Cardiac fibroblast (primary cell): ENCODE measurements around the gene BPIFB2.

Experiments
- DNase-seq, 2 donors: peaks; one replicate each; pipeline versions ENCODE4 v3.0.0 to v3.0.0-alpha.2; 2010; ENCODE audit warnings: low read depth in 2 of 2
- H3K4me3 ChIP-seq, 2 donors: replicated peaks in 1 of 2; 1 replicate in 1 of 2; 2 replicates in 1 of 2; pipeline ENCODE4 v1.5.1; 2011; ENCODE audit warnings: low read depth in 2 of 2, low read length in 2 of 2, mild to moderate bottlenecking in 2 of 2, moderate library complexity in 1 of 2
- TF ChIP-seq, protein P1 (sequence below): IDR thresholded peaks from one replicate; pipeline ENCODE4 v1.5.1; 2011; ENCODE audit warnings: low read depth, mild to moderate bottlenecking, low read length, inconsistent platforms

BPIFB2 gene

DNA sequence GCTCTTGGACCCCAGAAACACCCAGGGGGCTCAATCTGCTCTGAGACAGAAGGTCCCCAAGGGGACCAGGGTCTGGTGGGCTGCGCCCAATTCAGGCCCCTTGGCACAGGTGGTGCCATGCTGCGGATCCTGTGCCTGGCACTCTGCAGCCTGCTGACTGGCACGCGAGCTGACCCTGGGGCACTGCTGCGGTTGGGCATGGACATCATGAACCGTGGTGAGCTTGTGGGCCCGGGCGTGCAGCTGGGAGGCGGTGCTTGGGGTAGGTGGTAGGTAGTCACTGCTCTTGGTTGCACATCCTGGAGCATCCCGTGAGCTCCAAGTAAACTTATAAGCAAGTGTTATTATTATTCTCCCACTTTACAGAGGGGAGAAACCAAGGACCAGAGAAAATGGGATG lies 24.0 kb downstream of the BPIFB2 start, which contains the start of gene BPIFB6:
Gene BPIFB6 (plus strand): TSS at position 118 of the 400 bp plus-strand sequence. CDS start 0 bp downstream, at position 118.
- TF ChIP-seq, protein P1, sequence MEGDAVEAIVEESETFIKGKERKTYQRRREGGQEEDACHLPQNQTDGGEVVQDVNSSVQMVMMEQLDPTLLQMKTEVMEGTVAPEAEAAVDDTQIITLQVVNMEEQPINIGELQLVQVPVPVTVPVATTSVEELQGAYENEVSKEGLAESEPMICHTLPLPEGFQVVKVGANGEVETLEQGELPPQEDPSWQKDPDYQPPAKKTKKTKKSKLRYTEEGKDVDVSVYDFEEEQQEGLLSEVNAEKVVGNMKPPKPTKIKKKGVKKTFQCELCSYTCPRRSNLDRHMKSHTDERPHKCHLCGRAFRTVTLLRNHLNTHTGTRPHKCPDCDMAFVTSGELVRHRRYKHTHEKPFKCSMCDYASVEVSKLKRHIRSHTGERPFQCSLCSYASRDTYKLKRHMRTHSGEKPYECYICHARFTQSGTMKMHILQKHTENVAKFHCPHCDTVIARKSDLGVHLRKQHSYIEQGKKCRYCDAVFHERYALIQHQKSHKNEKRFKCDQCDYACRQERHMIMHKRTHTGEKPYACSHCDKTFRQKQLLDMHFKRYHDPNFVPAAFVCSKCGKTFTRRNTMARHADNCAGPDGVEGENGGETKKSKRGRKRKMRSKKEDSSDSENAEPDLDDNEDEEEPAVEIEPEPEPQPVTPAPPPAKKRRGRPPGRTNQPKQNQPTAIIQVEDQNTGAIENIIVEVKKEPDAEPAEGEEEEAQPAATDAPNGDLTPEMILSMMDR: no peak
- DNase-seq: no peak
- H3K4me3 ChIP-seq: no peak within 1 kb of the TSS

DNA sequence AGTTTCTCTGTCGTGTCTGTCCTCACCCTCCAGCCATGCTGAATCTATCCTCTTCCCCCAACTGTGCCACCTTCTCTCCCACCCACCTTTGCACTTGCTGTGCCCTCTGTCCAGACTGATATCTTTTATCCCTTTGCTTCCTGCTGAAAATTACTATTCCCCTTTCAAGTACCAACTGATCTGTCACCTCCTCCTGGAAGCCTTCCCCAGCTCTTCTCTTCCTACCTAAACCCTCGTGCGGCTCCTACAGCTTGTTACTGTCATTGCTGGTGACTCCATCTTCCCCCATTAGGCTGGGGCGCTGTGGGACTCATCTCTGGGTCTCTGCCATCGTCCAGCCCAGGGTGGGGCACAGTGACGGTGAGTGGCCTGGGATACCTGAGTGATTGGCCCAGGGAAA lies 25.1 kb downstream of the BPIFB2 start:
- no peak overlapping the region for H3K4me3 ChIP-seq
- no peak for DNase-seq
- TF ChIP-seq, protein P1: no peak

DNA sequence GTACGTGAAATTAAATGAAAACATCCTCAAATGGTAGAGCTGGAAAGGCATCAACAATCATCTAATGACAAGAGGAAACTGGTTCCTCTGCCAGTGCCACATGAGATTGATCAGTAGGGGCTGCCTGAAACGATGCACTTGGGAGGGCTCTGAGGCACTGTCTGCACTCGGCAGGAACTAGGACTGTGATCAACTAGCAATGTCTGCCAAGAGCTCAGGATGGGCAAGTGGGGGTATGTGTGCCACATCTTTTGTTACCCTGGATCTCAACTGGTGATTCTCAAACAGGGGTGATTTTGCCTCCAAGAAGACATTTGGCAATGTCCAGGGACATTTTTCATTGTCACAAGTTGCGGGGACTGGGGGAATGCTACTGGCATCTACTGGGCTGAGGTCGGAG lies 25.9 kb downstream of the BPIFB2 start:
- TF ChIP-seq, protein P1: no peak
- no peak overlapping the region for H3K4me3 ChIP-seq
- DNase-seq: no peak

DNA sequence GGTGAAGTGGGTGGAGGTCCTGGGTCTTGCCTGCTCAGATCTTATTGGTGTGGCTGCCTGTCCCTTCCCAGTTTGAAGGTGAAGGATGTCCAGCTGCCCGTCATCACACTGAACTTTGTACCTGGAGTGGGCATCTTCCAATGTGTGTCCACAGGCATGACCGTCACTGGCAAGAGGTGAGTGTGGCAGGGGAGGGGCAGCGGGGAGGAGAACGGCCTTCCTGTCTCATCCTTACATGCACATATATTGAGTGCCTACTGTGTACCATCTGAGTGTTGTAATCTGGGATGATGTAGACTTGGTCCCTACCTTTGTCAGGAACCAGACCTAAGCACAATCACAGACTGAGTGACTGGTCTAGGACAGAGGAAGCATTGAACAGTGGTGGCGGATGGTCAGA lies 26.6 kb downstream of the BPIFB2 start:
- H3K4me3 ChIP-seq: no peak overlapping the region
- DNase-seq: no peak
- TF ChIP-seq, protein P1: no peak

DNA sequence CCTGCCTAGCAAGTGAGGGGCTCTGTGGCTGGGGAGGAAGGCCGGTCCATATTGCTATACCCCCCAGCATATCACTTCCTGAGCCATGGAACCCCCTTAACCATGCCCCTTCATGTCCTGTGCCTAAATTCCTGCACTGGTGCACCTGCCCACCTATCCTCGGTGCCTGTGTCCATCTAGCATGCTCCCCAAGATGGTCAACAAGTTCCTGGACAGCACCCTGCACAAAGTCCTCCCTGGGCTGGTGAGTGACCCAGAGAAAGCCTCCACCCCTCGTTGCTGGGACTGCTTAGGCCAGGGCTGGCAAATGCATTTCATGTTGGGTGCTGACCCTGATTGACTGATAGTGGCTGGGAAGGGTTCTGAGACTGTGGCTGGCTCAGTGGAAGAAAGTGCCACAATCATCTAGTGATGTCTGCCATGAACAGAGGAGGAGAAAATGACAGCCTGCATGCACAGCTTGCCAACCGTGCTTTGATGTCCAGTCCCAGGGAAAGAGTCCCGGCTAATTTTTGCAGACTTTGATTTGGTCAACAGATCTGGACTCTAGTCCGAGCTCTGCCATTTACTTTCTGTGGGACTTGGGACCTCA lies 27.5 kb downstream of the BPIFB2 start:
- TF ChIP-seq, protein P1: no peak
- H3K4me3 ChIP-seq: no peak overlapping the region
- no peak for DNase-seq

DNA sequence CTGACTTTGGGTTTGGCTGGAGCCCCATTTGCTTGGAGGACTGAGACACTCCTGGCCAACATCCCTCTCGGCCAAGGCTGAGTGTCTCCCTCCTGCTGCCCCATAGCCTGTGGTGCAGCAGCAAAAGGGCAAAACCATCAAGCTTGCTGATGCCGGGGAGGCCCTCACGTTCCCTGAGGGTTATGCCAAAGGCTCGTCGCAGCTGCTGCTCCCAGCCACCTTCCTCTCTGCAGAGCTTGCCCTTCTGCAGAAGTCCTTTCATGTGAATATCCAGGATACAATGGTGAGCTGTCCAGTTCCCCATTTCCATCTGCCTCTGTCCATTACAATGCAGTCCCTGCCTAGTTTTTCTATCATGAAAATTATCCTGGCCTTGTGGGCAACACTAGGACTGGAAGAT lies 30.0 kb downstream of the BPIFB2 start:
- no peak overlapping the region for H3K4me3 ChIP-seq
- TF ChIP-seq, protein P1: no peak
- no peak for DNase-seq

DNA sequence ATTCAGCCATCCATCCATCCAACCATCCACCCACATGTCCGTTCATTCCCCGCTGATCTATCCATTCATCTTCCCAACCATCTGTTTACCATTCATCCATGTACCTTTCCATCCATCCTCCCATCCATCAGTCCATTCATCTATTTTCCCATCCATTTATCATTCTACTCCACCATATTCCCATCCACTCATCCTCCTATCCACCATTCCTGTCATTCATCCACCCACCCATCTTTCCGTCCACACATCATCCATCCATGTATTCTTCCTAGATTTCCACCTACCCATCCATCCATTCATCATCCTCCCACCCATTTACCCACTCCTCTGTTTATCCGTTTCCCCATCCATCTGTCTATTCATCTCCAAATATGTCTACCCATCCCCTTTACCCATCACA lies 30.7 kb downstream of the BPIFB2 start:
- TF ChIP-seq, protein P1: no peak
- H3K4me3 ChIP-seq: no peak overlapping the region
- no peak for DNase-seq
